ENCODE measurements around the gene KRTAP10-1.
"Not testable (repeated sequence)": the region's sequence is repeated elsewhere in the genome, so short reads cannot be mapped to it uniquely, and the experiment has no call there.

KRTAP10-1 gene

DNA sequence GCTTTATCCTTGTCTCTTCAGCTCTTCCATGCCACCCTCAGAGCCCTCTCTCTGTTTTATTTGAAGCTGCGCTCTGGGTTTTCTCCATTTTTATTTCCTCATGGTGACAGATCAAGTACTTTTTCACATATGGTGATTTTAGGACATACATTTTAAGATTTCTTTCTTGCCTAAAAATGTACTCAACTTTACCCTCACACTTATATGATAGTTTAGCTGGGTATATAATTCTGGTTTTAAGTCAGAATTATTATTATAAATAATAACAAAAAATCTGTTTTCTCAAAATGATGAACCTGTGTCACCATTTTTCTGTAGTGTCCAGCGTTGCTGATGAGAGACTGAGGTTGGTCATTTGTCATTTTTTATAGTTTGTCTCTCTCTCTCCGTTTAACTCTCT lies 41.2 kb upstream of the KRTAP10-1 start:
- Mint-ChIP-seq H3K4me1 (peaks cover 9% of the 10 kb centered on the region), H3K27ac (no peak overlapping the region), H3K9me3 (peaks cover 68% of the 10 kb centered on the region), H3K36me3 (ENCODE audit: low read depth) (peaks cover 5% of the 10 kb centered on the region), H3K27me3 (ENCODE audit: low read depth, poor library complexity) (peaks cover 12% of the 10 kb centered on the region), H3K4me3 (no peak overlapping the region)
- DNase-seq: no peak
- TF ChIP-seq, protein P1, sequence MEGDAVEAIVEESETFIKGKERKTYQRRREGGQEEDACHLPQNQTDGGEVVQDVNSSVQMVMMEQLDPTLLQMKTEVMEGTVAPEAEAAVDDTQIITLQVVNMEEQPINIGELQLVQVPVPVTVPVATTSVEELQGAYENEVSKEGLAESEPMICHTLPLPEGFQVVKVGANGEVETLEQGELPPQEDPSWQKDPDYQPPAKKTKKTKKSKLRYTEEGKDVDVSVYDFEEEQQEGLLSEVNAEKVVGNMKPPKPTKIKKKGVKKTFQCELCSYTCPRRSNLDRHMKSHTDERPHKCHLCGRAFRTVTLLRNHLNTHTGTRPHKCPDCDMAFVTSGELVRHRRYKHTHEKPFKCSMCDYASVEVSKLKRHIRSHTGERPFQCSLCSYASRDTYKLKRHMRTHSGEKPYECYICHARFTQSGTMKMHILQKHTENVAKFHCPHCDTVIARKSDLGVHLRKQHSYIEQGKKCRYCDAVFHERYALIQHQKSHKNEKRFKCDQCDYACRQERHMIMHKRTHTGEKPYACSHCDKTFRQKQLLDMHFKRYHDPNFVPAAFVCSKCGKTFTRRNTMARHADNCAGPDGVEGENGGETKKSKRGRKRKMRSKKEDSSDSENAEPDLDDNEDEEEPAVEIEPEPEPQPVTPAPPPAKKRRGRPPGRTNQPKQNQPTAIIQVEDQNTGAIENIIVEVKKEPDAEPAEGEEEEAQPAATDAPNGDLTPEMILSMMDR (IDR thresholded peaks at IDR 0.05): no peak

GRCh38 chr21:44580231-44580821 lies 40.3 kb upstream of the KRTAP10-1 start, which contains the start of gene KRTAP10-5:
KRTAP10-5 (minus strand) TSS chr21:44580604; CDS start chr21:44580578, 26 bp downstream.
- H3K4me3 Mint-ChIP-seq; H3K27ac Mint-ChIP-seq; DNase-seq; H3K36me3 Mint-ChIP-seq (ENCODE audit: low read depth): not testable (repeated sequence)
- Mint-ChIP-seq H3K9me3 (peaks cover 68% of the 10 kb centered on the region), H3K27me3 (ENCODE audit: low read depth, poor library complexity) (peaks cover 15% of the 10 kb centered on the region), H3K4me1 (peaks cover 14% of the 10 kb centered on the region)

DNA sequence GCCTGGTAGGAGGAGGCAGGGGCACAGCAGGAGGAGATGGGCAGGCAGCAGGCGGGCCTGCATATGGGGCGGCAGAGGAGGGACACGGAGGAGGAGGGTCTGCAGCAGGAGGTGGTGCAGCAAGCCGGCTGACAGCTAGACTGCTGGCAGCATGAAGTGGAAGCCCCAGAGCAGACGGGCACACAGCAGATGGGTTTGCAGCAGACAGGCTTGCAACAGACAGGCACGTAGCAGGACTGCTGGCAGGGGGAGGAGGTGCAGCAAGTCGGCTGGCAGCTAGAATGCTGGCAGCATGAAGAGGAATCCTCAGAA lies 39.8 kb upstream of the KRTAP10-1 start:
- peaks cover 13% of the 10 kb centered on the region for H3K27me3 Mint-ChIP-seq (ENCODE audit: low read depth, poor library complexity)
- peaks cover 70% of the 10 kb centered on the region for H3K9me3 Mint-ChIP-seq
- H3K4me1 Mint-ChIP-seq: peaks cover 19% of the 10 kb centered on the region
- H3K4me3 Mint-ChIP-seq: no peak overlapping the region
- H3K36me3 Mint-ChIP-seq (ENCODE audit: low read depth): peaks cover 8% of the 10 kb centered on the region
- TF ChIP-seq, protein P1 (IDR thresholded peaks at IDR 0.05): no peak
- DNase-seq: no peak
- H3K27ac Mint-ChIP-seq: no peak overlapping the region

DNA sequence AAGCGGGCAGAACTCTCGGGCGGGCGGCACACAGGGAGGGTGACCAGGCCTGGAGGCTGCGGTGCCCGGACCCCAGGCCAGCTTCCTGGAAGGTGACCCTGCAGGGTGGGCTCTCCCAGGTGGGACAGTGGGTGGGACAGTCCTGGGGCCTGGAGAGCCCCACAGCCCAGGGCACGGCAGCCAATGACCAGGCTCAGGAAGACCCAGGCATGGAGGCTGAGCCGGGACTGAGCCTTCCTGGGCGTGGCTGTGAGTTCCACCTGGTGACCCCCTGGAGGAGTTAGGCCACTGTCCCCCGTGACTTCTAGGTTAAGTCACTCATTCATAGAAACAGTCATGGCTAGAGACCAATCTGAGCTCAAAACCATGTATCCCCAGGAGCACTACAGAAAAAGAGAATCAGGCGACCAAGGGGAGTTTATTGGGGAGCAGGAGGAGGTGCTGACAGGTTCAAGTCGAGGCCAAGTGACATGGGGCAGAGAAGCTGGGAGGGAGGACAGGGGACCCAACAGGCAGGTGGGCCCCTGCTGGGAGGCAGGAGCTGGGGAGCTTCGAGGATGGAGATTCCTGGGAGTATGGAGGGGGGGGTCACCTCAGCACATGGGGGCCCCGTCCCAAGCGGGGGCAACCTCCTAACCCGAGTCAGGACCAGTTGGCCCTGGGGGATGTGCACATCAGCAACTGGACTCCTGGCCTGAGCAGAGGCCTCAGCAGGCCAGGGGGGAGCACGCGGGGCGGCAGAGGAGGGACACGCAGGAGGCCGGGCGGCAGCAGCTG lies 39.2 kb upstream of the KRTAP10-1 start:
- H3K27me3 Mint-ChIP-seq (ENCODE audit: low read depth, poor library complexity): peaks cover 13% of the 10 kb centered on the region
- H3K9me3 Mint-ChIP-seq: peaks cover 70% of the 10 kb centered on the region

GRCh38 chr21:44578371-44579055 lies 38.5 kb upstream of the KRTAP10-1 start:
- Mint-ChIP-seq H3K36me3 (ENCODE audit: low read depth) (peaks cover 8% of the 10 kb centered on the region), H3K27me3 (ENCODE audit: low read depth, poor library complexity) (peaks cover 13% of the 10 kb centered on the region), H3K9me3 (peaks cover 70% of the 10 kb centered on the region), H3K4me3 (no peak overlapping the region), H3K27ac (no peak overlapping the region), H3K4me1 (peaks cover 22% of the 10 kb centered on the region)
- DNase-seq: no peak
- TF ChIP-seq, protein P1 (IDR thresholded peaks at IDR 0.05): no peak

More for the DNA sequence above, 39.2 kb upstream of the KRTAP10-1 start:
- Mint-ChIP-seq H3K36me3 (ENCODE audit: low read depth) (peaks cover 8% of the 10 kb centered on the region), H3K4me3 (no peak overlapping the region), H3K27ac (no peak overlapping the region), H3K4me1 (peaks cover 23% of the 10 kb centered on the region)
- TF ChIP-seq, protein P1 (IDR thresholded peaks at IDR 0.05): no peak
- DNase-seq: no peak

- TF ChIP-seq, protein P1 (IDR thresholded peaks at IDR 0.05): no peak
- H3K27me3 Mint-ChIP-seq (ENCODE audit: low read depth, poor library complexity): peaks cover 23% of the 10 kb centered on the region
- H3K27ac Mint-ChIP-seq: no peak overlapping the region
- peaks cover 4% of the 10 kb centered on the region for H3K36me3 Mint-ChIP-seq (ENCODE audit: low read depth)
- no peak for DNase-seq
- H3K9me3 Mint-ChIP-seq: peaks cover 70% of the 10 kb centered on the region
- H3K4me3 Mint-ChIP-seq: no peak overlapping the region
- H3K4me1 Mint-ChIP-seq: peaks cover 14% of the 10 kb centered on the region
Measured at GRCh38 chr21:44576025-44576420, 36.0 kb upstream of the KRTAP10-1 start.
